Neuronal stem cell (in vitro differentiated cells): ENCODE data around the gene DLG2.

Experiments
- DNase-seq: peaks from one replicate; pipeline ENCODE4 v3.0.0-alpha.2; 2013; ENCODE audit warnings: low spot score
- H2AFZ ChIP-seq: one replicate; pipeline ENCODE4 v1.6.1; 2013; ENCODE audit warnings: mild to moderate bottlenecking, low read length, inconsistent platforms
- H2AK5ac ChIP-seq: 2 replicates; pipeline ENCODE4 v1.6.1; 2013; ENCODE audit warnings: low read depth, mild to moderate bottlenecking, inconsistent platforms, low read length, moderate library complexity, mixed read lengths
- H2BK120ac ChIP-seq: 2 replicates; pipeline ENCODE4 v1.6.1; 2013; ENCODE audit warnings: low read depth, mild to moderate bottlenecking, inconsistent platforms, low read length, moderate library complexity, mixed read lengths
- H2BK12ac ChIP-seq: one replicate; pipeline ENCODE4 v1.6.1; 2013; ENCODE audit warnings: low read length, inconsistent platforms
- H2BK15ac ChIP-seq: 2 replicates; pipeline ENCODE4 v1.6.1; 2013; ENCODE audit warnings: mild to moderate bottlenecking, low read length, inconsistent platforms, mixed read lengths
- H2BK5ac ChIP-seq: one replicate; pipeline ENCODE4 v1.6.1; 2013; ENCODE audit warnings: inconsistent platforms, mild to moderate bottlenecking, low read length, moderate library complexity
- H3K14ac ChIP-seq: one replicate; pipeline ENCODE4 v1.6.1; 2013; ENCODE audit warnings: low read length, inconsistent platforms
- H3K18ac ChIP-seq: 2 replicates; pipeline ENCODE4 v1.6.1; 2013; ENCODE audit warnings: low read length, inconsistent platforms
- H3K23ac ChIP-seq: 2 replicates; pipeline ENCODE4 v1.6.1; 2013; ENCODE audit warnings: low read depth, mild to moderate bottlenecking, mixed read lengths, low read length, inconsistent platforms; ENCODE audit not compliant: poor library complexity
- H3K27ac ChIP-seq: replicated peaks from 3 replicates; pipeline ENCODE4 v1.5.1; 2013; ENCODE audit warnings: low read length, inconsistent platforms
- H3K27me3 ChIP-seq, 3 experiments: 2 replicates each; pipeline ENCODE4 v1.6.1; 2013; ENCODE audit warnings: low read length in 3 of 3, mild to moderate bottlenecking in 2 of 3, inconsistent platforms in 1 of 3, low read depth in 1 of 3, mixed read lengths in 1 of 3, moderate library complexity in 1 of 3; ENCODE audit not compliant: control insufficient read depth in 3 of 3, insufficient read depth in 3 of 3
- H3K36me3 ChIP-seq, 2 donors: replicated peaks in 1 of 2; 2 replicates each; pipeline ENCODE4 v1.6.1; 2013; ENCODE audit warnings: low read length in 2 of 2; ENCODE audit not compliant: control insufficient read depth in 2 of 2, insufficient read depth in 2 of 2
- H3K4ac ChIP-seq: 2 replicates; pipeline ENCODE4 v1.6.1; 2013; ENCODE audit warnings: inconsistent platforms, mild to moderate bottlenecking, low read length, moderate library complexity
- H3K4me1 ChIP-seq, 2 donors: 1 replicate in 1 of 2; 2 replicates in 1 of 2; pipeline ENCODE4 v1.6.1; 2013; ENCODE audit warnings: low read length in 2 of 2, low read depth in 1 of 2; ENCODE audit not compliant: control insufficient read depth in 2 of 2, insufficient read depth in 1 of 2
- H3K4me2 ChIP-seq: one replicate; pipeline ENCODE4 v1.6.1; 2013; ENCODE audit warnings: mild to moderate bottlenecking, low read length, inconsistent platforms; ENCODE audit not compliant: insufficient read depth, poor library complexity, severe bottlenecking
- H3K4me3 ChIP-seq, 2 donors: 2 replicates each; pipeline ENCODE4 v1.5.1; 2013; ENCODE audit warnings: low read length in 2 of 2, mild to moderate bottlenecking in 2 of 2, inconsistent platforms in 1 of 2, moderate library complexity in 1 of 2
- H3K79me1 ChIP-seq: one replicate; pipeline ENCODE4 v1.6.1; 2013; ENCODE audit warnings: low read depth, mild to moderate bottlenecking, inconsistent platforms, low read length, moderate library complexity
- H3K9ac ChIP-seq: one replicate; pipeline ENCODE4 v1.6.1; 2013; ENCODE audit warnings: mild to moderate bottlenecking, low read depth, low read length, inconsistent platforms; ENCODE audit not compliant: poor library complexity
- H3K9me3 ChIP-seq, 2 donors: replicated peaks in 1 of 2; 2 replicates each; pipeline versions ENCODE3 to v1.6.1; 2013; ENCODE audit warnings: low read length in 2 of 2, mild to moderate bottlenecking in 2 of 2, inconsistent platforms in 1 of 2, low read depth in 1 of 2, mixed read lengths in 1 of 2, moderate library complexity in 1 of 2; ENCODE audit not compliant: control insufficient read depth in 2 of 2, insufficient read depth in 1 of 2
- H4K8ac ChIP-seq: one replicate; pipeline ENCODE4 v1.6.1; 2013; ENCODE audit warnings: low read depth, mild to moderate bottlenecking, inconsistent platforms, low read length, moderate library complexity
- H4K91ac ChIP-seq: one replicate; pipeline ENCODE4 v1.6.1; 2013; ENCODE audit warnings: low read length, low read depth, mild to moderate bottlenecking, inconsistent platforms; ENCODE audit not compliant: poor library complexity
- WGBS, 2 donors: extraction: QIAGEN DNeasy Blood & Tissue Kit; methylation state at CpG; one replicate each; pipeline ENCODE4 v1.1.7; 2013; ENCODE audit warnings: missing lambda C conversion rate in 2 of 2, mixed read lengths in 1 of 2; ENCODE audit not compliant: insufficient read length in 2 of 2, insufficient replicate concordance in 1 of 2; ENCODE audit errors: extremely low coverage in 2 of 2; 5-methylcytosine and 5-hydroxymethylcytosine counted together

DLG2 gene

DNA sequence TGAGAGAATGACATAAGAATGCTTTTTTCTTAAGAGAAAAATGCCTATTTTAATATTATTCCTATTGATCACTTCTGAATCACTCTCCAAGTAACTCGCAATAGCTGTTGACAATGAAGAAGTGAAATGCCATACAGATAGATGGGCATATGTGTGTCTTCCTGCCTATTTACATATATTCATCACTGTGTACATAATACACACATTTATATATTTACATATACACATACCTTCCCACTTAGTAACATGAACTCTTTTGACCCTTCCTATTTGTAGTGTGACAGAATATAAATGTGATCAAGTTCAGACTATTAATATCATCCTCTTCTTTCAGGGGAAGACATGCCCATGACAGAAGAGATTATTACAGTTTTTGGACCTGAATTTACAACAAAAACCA lies 756.7 kb downstream of the DLG2 start:
- H2BK5ac ChIP-seq = no peak overlapping the region
- no peak overlapping the region for H3K4me3 ChIP-seq
- H2AFZ ChIP-seq = no peak overlapping the region
- no peaks in the 10 kb centered on the region for H3K27me3 ChIP-seq
- H2BK12ac ChIP-seq = no peak overlapping the region
- DNase-seq = no peak
- H3K14ac ChIP-seq = no peak overlapping the region
- H3K4me1 ChIP-seq = peaks cover 1 to 10% of the 10 kb centered on the region in 2 donors
- no peaks in the 10 kb centered on the region for H3K79me1 ChIP-seq
- no peak overlapping the region for H4K8ac ChIP-seq
- no peak overlapping the region for H2BK15ac ChIP-seq
- no peak overlapping the region for H3K18ac ChIP-seq
- no peak overlapping the region for H4K91ac ChIP-seq
- H2BK120ac ChIP-seq = no peak overlapping the region
- no peaks in the 10 kb centered on the region for H3K36me3 ChIP-seq
- H3K23ac ChIP-seq = no peak overlapping the region
- no peak overlapping the region for H3K9ac ChIP-seq
- WGBS, 2 donors = no CpG with 5 or more reads among the region's 1 CpG
- no peak overlapping the region for H3K4ac ChIP-seq
- H3K4me2 ChIP-seq = no peak overlapping the region
- no peak overlapping the region for H3K27ac ChIP-seq
- no peak overlapping the region for H2AK5ac ChIP-seq
- H3K9me3 ChIP-seq = no peaks in the 10 kb centered on the region

DNA sequence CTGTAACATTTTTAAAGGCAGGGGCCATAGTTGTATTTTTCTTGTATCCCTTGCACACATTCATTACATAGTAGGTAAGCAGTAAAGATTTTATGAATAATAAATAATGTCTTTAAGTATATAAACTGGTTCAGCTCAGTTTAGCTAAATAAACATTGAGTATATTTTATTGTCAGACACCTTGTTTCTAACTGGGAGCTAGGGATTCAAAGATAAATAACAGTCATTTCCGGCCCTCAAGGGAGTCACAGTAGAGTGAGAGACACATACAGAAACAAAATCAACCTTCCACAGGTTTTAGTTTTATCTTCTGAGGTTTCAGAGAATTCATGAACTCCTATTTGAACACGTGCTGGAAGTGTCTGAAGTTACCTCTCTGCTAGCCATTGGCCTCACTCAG lies 760.2 kb downstream of the DLG2 start:
- no peaks in the 10 kb centered on the region for H3K27me3 ChIP-seq
- no peak overlapping the region for H3K23ac ChIP-seq
- H2BK5ac ChIP-seq = no peak overlapping the region
- H3K27ac ChIP-seq = no peak overlapping the region
- peaks cover 1% of the 10 kb centered on the region for H3K79me1 ChIP-seq
- no peak overlapping the region for H3K4me3 ChIP-seq
- no peaks in the 10 kb centered on the region for H3K36me3 ChIP-seq
- H2BK15ac ChIP-seq = no peak overlapping the region
- no peak overlapping the region for H4K8ac ChIP-seq
- no peak overlapping the region for H2BK12ac ChIP-seq
- no peaks in the 10 kb centered on the region for H3K9me3 ChIP-seq
- WGBS, 2 donors = no CpG with 5 or more reads among the region's 2 CpGs
- no peak overlapping the region for H3K9ac ChIP-seq
- no peak overlapping the region for H2AFZ ChIP-seq
- no peak overlapping the region for H3K4me2 ChIP-seq
- H3K18ac ChIP-seq = no peak overlapping the region
- H2BK120ac ChIP-seq = no peak overlapping the region
- peaks cover 1 to 10% of the 10 kb centered on the region in 2 donors for H3K4me1 ChIP-seq
- H2AK5ac ChIP-seq = no peak overlapping the region
- DNase-seq = no peak
- H4K91ac ChIP-seq = no peak overlapping the region
- no peak overlapping the region for H3K4ac ChIP-seq
- H3K14ac ChIP-seq = no peak overlapping the region

- peaks cover 1% of the 10 kb centered on the region for H3K79me1 ChIP-seq
- H2BK12ac ChIP-seq = no peak overlapping the region
- H3K4ac ChIP-seq = no peak overlapping the region
- no peak for DNase-seq
- H2AFZ ChIP-seq = no peak overlapping the region
- no peak overlapping the region for H4K91ac ChIP-seq
- no peak overlapping the region for H2BK5ac ChIP-seq
- peaks cover 1 to 10% of the 10 kb centered on the region in 2 donors for H3K4me1 ChIP-seq
- H2AK5ac ChIP-seq = no peak overlapping the region
- H3K27me3 ChIP-seq = no peaks in the 10 kb centered on the region
- H3K36me3 ChIP-seq = no peaks in the 10 kb centered on the region
- no peaks in the 10 kb centered on the region for H3K9me3 ChIP-seq
- H3K27ac ChIP-seq = no peak overlapping the region
- no peak overlapping the region for H3K23ac ChIP-seq
- H2BK15ac ChIP-seq = no peak overlapping the region
- WGBS, 2 donors = no CpG with 5 or more reads among the region's 1 CpG
- no peak overlapping the region for H3K4me3 ChIP-seq
- no peak overlapping the region for H3K4me2 ChIP-seq
- no peak overlapping the region for H4K8ac ChIP-seq
- H3K9ac ChIP-seq = no peak overlapping the region
- H3K14ac ChIP-seq = no peak overlapping the region
- H3K18ac ChIP-seq = no peak overlapping the region
- H2BK120ac ChIP-seq = no peak overlapping the region
These were observed 761.2 kb downstream of the DLG2 start for GRCh38 chr11:84865791-84866535.

DNA sequence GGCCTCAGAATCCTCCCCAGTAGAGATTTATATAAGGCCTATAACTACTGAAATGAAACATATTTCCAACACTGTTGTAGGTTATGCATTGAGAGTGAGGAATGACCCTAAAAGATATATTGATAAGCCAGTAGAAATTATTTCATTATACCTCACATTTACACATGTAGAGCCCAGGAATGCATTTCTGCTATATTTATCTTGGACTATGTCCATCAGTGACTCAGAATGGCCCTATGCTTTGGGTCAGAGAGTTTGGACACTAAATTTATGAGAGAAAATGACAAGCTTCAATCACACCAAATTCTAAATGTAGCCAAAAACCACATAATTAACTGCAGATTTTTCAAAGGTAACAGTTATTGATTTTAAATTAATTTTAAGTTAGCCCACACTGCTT lies 761.9 kb downstream of the DLG2 start:
- Histone ChIP-seq H3K4me3 (no peak overlapping the region), H2BK120ac (no peak overlapping the region), H3K18ac (no peak overlapping the region), H3K23ac (no peak overlapping the region), H3K36me3 (no peaks in the 10 kb centered on the region), H3K4ac (no peak overlapping the region), H3K4me1 (peaks cover 1 to 9% of the 10 kb centered on the region in 2 donors), H3K14ac (no peak overlapping the region), H3K9ac (no peak overlapping the region), H2AFZ (no peak overlapping the region), H2BK5ac (no peak overlapping the region), H4K8ac (no peak overlapping the region), H4K91ac (no peak overlapping the region), H3K27me3 (no peaks in the 10 kb centered on the region), H3K27ac (no peak overlapping the region), H2AK5ac (no peak overlapping the region), H3K4me2 (no peak overlapping the region), H2BK12ac (no peak overlapping the region), H2BK15ac (no peak overlapping the region), H3K9me3 (no peaks in the 10 kb centered on the region), H3K79me1 (peaks cover 1% of the 10 kb centered on the region)
- no peak for DNase-seq
